Articular chondrocyte of knee joint (primary cell): ENCODE results near the gene LRRC74A. TPM values are rescaled to one million over a fixed set of nuclear protein-coding genes. Genes with fewer than 3 reads are reported as not detected.

ENCODE experiments used
- total RNA-seq: library from RNA; depleted of rRNA; stranded (reverse); fragments of >200 nt; gene quantifications from 2 replicates; pipeline ENCODE4 v1.2.3, GENCODE V29; 2012

Gene LRRC74A
- total RNA-seq: not detected in 2 replicates

GRCh38 chr14:76826122-76826521 lies at the start of gene LRRC74A:
TSS of gene LRRC74A (plus strand) at chr14:76826408. CDS start at chr14:76826698, 290 bp downstream.

GRCh38 chr14:76812422-76813383 lies 13.5 kb upstream of the LRRC74A start, which contains the start of gene ANGEL1:
TSS of gene ANGEL1 (minus strand) at chr14:76812882. CDS start at chr14:76812827, 55 bp downstream.

Other genes starting within 250 kb of the LRRC74A start
- gene VASH1, start 64.9 kb upstream of the LRRC74A start, total RNA-seq: 2.8 and 3.5 TPM in 2 replicates
- 8.0 and 8.1 TPM in 2 replicates for gene ANGEL1, start 13.5 kb upstream of the LRRC74A start, total RNA-seq
- gene IRF2BPL, start 202.3 kb downstream of the LRRC74A start, total RNA-seq: 22.6 and 25.4 TPM in 2 replicates